ENCODE measurements around the gene DOCK7. TPM values are rescaled to one million over a fixed set of nuclear protein-coding genes. Genes with fewer than 3 reads are reported as not detected.

DOCK7 gene
- total and polyA plus RNA-seq, 2 of the 13 experiments (the other 11 are each of a cell fraction or from before 2014, with no cell fraction given), result 45.7 to 67.2 TPM

DNA sequence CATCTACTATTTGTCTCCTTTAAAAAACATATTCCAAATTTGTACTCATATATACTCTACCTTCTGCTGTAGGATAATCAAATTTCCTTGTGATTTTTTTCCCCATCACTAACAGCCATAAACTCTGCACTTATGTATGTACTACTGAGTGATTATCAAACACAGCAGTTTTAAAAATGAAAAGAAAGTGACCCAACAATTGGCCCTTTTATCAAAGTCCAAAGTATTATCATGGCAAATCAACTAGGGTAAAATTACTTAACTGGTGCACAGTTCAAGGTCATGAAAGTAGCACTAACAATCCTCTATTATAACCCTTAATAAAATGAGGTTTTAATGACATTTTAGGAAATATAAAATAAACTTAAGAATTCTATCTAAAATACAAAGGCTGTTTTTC, 79.3 kb downstream of the DOCK7 start (continued):
- TF ChIP-seq EP300 (IDR thresholded peaks at IDR 0.05; ENCODE audit: low read depth in 2 of 2, low read length in 2 of 2), result peak in 1 of 2 experiments; percentile 71; a peak in 2 of 4 replicates
- no peak for TF ChIP-seq EP300 (CRISPR knock-in tag; IDR thresholded peaks at IDR 0.05; ENCODE audit: borderline replicate concordance)
- TF ChIP-seq ZNF644 (CRISPR knock-in tag; IDR thresholded peaks at IDR 0.05; ENCODE audit: low read depth), result 0 out of 2 replicates have a peak, but pooled peaks have one; percentile 50
- no peak for TF ChIP-seq SOX13 (IDR thresholded peaks at IDR 0.05)
- peak in 1 of 2 experiments; percentile 55; a peak in 1 of 4 replicates for TF ChIP-seq SOX13 (CRISPR knock-in tag; conservative IDR thresholded peaks at IDR 0.05 in 1 of 2, IDR thresholded peaks at IDR 0.05 in 1 of 2)
- TF ChIP-seq ZNF607 (CRISPR knock-in tag; IDR thresholded peaks at IDR 0.05; ENCODE audit: borderline replicate concordance), result no peak
- TF ChIP-seq, protein P1, sequence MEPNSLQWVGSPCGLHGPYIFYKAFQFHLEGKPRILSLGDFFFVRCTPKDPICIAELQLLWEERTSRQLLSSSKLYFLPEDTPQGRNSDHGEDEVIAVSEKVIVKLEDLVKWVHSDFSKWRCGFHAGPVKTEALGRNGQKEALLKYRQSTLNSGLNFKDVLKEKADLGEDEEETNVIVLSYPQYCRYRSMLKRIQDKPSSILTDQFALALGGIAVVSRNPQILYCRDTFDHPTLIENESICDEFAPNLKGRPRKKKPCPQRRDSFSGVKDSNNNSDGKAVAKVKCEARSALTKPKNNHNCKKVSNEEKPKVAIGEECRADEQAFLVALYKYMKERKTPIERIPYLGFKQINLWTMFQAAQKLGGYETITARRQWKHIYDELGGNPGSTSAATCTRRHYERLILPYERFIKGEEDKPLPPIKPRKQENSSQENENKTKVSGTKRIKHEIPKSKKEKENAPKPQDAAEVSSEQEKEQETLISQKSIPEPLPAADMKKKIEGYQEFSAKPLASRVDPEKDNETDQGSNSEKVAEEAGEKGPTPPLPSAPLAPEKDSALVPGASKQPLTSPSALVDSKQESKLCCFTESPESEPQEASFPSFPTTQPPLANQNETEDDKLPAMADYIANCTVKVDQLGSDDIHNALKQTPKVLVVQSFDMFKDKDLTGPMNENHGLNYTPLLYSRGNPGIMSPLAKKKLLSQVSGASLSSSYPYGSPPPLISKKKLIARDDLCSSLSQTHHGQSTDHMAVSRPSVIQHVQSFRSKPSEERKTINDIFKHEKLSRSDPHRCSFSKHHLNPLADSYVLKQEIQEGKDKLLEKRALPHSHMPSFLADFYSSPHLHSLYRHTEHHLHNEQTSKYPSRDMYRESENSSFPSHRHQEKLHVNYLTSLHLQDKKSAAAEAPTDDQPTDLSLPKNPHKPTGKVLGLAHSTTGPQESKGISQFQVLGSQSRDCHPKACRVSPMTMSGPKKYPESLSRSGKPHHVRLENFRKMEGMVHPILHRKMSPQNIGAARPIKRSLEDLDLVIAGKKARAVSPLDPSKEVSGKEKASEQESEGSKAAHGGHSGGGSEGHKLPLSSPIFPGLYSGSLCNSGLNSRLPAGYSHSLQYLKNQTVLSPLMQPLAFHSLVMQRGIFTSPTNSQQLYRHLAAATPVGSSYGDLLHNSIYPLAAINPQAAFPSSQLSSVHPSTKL (CRISPR knock-in tag; IDR thresholded peaks at IDR 0.05), result peak; percentile 73
- TF ChIP-seq, protein P2, sequence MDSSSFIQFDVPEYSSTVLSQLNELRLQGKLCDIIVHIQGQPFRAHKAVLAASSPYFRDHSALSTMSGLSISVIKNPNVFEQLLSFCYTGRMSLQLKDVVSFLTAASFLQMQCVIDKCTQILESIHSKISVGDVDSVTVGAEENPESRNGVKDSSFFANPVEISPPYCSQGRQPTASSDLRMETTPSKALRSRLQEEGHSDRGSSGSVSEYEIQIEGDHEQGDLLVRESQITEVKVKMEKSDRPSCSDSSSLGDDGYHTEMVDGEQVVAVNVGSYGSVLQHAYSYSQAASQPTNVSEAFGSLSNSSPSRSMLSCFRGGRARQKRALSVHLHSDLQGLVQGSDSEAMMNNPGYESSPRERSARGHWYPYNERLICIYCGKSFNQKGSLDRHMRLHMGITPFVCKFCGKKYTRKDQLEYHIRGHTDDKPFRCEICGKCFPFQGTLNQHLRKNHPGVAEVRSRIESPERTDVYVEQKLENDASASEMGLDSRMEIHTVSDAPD (CRISPR knock-in tag; IDR thresholded peaks at IDR 0.05), result no peak
- TF ChIP-seq, protein P3, sequence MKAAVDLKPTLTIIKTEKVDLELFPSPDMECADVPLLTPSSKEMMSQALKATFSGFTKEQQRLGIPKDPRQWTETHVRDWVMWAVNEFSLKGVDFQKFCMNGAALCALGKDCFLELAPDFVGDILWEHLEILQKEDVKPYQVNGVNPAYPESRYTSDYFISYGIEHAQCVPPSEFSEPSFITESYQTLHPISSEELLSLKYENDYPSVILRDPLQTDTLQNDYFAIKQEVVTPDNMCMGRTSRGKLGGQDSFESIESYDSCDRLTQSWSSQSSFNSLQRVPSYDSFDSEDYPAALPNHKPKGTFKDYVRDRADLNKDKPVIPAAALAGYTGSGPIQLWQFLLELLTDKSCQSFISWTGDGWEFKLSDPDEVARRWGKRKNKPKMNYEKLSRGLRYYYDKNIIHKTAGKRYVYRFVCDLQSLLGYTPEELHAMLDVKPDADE (CRISPR knock-in tag; IDR thresholded peaks at IDR 0.05), result no peak
- TF ChIP-seq ZNF34 (CRISPR knock-in tag; IDR thresholded peaks at IDR 0.05; ENCODE audit: borderline replicate concordance), result no peak
- TF ChIP-seq, protein P4, sequence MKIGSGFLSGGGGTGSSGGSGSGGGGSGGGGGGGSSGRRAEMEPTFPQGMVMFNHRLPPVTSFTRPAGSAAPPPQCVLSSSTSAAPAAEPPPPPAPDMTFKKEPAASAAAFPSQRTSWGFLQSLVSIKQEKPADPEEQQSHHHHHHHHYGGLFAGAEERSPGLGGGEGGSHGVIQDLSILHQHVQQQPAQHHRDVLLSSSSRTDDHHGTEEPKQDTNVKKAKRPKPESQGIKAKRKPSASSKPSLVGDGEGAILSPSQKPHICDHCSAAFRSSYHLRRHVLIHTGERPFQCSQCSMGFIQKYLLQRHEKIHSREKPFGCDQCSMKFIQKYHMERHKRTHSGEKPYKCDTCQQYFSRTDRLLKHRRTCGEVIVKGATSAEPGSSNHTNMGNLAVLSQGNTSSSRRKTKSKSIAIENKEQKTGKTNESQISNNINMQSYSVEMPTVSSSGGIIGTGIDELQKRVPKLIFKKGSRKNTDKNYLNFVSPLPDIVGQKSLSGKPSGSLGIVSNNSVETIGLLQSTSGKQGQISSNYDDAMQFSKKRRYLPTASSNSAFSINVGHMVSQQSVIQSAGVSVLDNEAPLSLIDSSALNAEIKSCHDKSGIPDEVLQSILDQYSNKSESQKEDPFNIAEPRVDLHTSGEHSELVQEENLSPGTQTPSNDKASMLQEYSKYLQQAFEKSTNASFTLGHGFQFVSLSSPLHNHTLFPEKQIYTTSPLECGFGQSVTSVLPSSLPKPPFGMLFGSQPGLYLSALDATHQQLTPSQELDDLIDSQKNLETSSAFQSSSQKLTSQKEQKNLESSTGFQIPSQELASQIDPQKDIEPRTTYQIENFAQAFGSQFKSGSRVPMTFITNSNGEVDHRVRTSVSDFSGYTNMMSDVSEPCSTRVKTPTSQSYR (CRISPR knock-in tag; IDR thresholded peaks at IDR 0.05; ENCODE audit: borderline replicate concordance), result no peak
- no peak for TF ChIP-seq GATAD1 (CRISPR knock-in tag; IDR thresholded peaks at IDR 0.05)
- TF ChIP-seq, protein P5, sequence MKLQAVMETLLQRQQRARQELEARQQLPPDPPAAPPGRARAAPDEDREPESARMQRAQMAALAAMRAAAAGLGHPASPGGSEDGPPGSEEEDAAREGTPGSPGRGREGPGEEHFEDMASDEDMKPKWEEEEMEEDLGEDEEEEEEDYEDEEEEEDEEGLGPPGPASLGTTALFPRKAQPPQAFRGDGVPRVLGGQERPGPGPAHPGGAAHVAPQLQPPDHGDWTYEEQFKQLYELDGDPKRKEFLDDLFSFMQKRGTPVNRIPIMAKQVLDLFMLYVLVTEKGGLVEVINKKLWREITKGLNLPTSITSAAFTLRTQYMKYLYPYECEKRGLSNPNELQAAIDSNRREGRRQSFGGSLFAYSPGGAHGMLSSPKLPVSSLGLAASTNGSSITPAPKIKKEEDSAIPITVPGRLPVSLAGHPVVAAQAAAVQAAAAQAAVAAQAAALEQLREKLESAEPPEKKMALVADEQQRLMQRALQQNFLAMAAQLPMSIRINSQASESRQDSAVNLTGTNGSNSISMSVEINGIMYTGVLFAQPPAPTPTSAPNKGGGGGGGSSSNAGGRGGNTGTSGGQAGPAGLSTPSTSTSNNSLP (IDR thresholded peaks at IDR 0.05; ENCODE audit: low read depth, low read length), result peak; percentile 90; the same call in 1 of the 2 replicates
- TF ChIP-seq SIX1 (CRISPR knock-in tag; IDR thresholded peaks at IDR 0.05; ENCODE audit: borderline replicate concordance), result peak; percentile 73; the same call in 1 of the 2 replicates
- peak; percentile 52; the same call in 1 of the 2 replicates for TF ChIP-seq RARA (CRISPR knock-in tag; IDR thresholded peaks at IDR 0.05)
- no peak for TF ChIP-seq ZNF883 (CRISPR knock-in tag; IDR thresholded peaks at IDR 0.05; ENCODE audit: not compliant biosample characterization)
- TF ChIP-seq NR2C2 (CRISPR knock-in tag; IDR thresholded peaks at IDR 0.05; ENCODE audit: borderline replicate concordance), result peak; percentile 40; the same call in 1 of the 2 replicates
- TF ChIP-seq ESRRA (CRISPR knock-in tag; IDR thresholded peaks at IDR 0.05; ENCODE audit: low read depth), result 0 out of 2 replicates have a peak, but pooled peaks have one; percentile 80
- no peak for TF ChIP-seq NCOA1 (CRISPR knock-in tag; IDR thresholded peaks at IDR 0.05)

Measured in HepG2 (cell line).